ENCODE data around the gene DYNLL2.
"Not testable (repeated sequence)": the region's sequence is repeated elsewhere in the genome, so short reads cannot be mapped to it uniquely, and the experiment has no call there.

Gene DYNLL2

GRCh38 chr17:58082870-58083490 lies at the start of gene DYNLL2:
Gene DYNLL2, plus strand, starts transcription at chr17:58083419. Its CDS starts 3,672 bp downstream, at chr17:58087091.
- peak; percentile 88 for DNase-seq (ENCODE audit: low read depth)

GRCh38 chr17:58039975-58040374 lies 43.2 kb upstream of the DYNLL2 start:
- DNase-seq (ENCODE audit: low read depth) = no peak

GRCh38 chr17:58040386-58040785 lies 42.8 kb upstream of the DYNLL2 start:
- DNase-seq (ENCODE audit: low read depth) = no peak

GRCh38 chr17:58041161-58041560 lies 42.1 kb upstream of the DYNLL2 start:
- DNase-seq (ENCODE audit: low read depth) = no peak

- no peak for DNase-seq (ENCODE audit: low read depth)
Measured at GRCh38 chr17:58043221-58044181, 39.7 kb upstream of the DYNLL2 start.

GRCh38 chr17:58044256-58044655 lies 39.0 kb upstream of the DYNLL2 start:
- DNase-seq (ENCODE audit: low read depth) = not testable (repeated sequence)

- no peak for DNase-seq (ENCODE audit: low read depth)
Measured at GRCh38 chr17:58046239-58047094, 36.8 kb upstream of the DYNLL2 start.

GRCh38 chr17:58047376-58048150 lies 35.7 kb upstream of the DYNLL2 start:
- DNase-seq (ENCODE audit: low read depth) = no peak

- no peak for DNase-seq (ENCODE audit: low read depth)
Measured at GRCh38 chr17:58049533-58049932, 33.7 kb upstream of the DYNLL2 start.

- no peak for DNase-seq (ENCODE audit: low read depth)
Measured at GRCh38 chr17:58050966-58051365, 32.3 kb upstream of the DYNLL2 start.

GRCh38 chr17:58051468-58051867 lies 31.8 kb upstream of the DYNLL2 start:
- DNase-seq (ENCODE audit: low read depth) = no peak

GRCh38 chr17:58052407-58052806 lies 30.8 kb upstream of the DYNLL2 start:
- no peak for DNase-seq (ENCODE audit: low read depth)

GRCh38 chr17:58052945-58053715 lies 30.1 kb upstream of the DYNLL2 start:
- no peak for DNase-seq (ENCODE audit: low read depth)

- DNase-seq (ENCODE audit: low read depth) = no peak
Measured at GRCh38 chr17:58054641-58055040, 28.6 kb upstream of the DYNLL2 start.

- no peak for DNase-seq (ENCODE audit: low read depth)
Measured at GRCh38 chr17:58056476-58056875, 26.7 kb upstream of the DYNLL2 start.

GRCh38 chr17:58059141-58059540 lies 24.1 kb upstream of the DYNLL2 start:
- DNase-seq (ENCODE audit: low read depth) = no peak

- DNase-seq (ENCODE audit: low read depth) = no peak
Measured at GRCh38 chr17:58060596-58061191, 22.5 kb upstream of the DYNLL2 start.

- no peak for DNase-seq (ENCODE audit: low read depth)
Measured at GRCh38 chr17:58061672-58062071, 21.5 kb upstream of the DYNLL2 start.

GRCh38 chr17:58065238-58065637 lies 18.0 kb upstream of the DYNLL2 start:
- DNase-seq (ENCODE audit: low read depth) = no peak

GRCh38 chr17:58066401-58066800 lies 16.8 kb upstream of the DYNLL2 start:
- DNase-seq (ENCODE audit: low read depth) = no peak

Data from activated T-helper 9 cell treated with anti-CD3 and anti-CD28 coated beads, Interleukin-2, amount 50 U/mL, for 16 hours (primary cell).